Body of pancreas (tissue), 4 donors: ENCODE measurements around the gene ATG7.

Source experiments
- CTCF ChIP-seq, 7 experiments: fragments of 450-650 bp in 4 of 7; fragments of 200-600 bp in 3 of 7; sonication (generic) in 3 of 7; IDR thresholded peaks; one replicate each; pipeline ENCODE4 v1.5.1; 2016 to 2019; ENCODE audit warnings: antibody characterized with exemption in 7 of 7
- POLR2A ChIP-seq, 3 donors: fragments of 450-650 bp; IDR thresholded peaks; one replicate each; pipeline ENCODE4 v1.6.1; 2016; ENCODE audit warnings: antibody characterized with exemption in 3 of 3, mild to moderate bottlenecking in 2 of 3

- no peak for TF ChIP-seq CTCF (IDR thresholded peaks at IDR 0.05)
- TF ChIP-seq POLR2A (IDR thresholded peaks at IDR 0.05): no peak
These were observed 274.6 kb downstream of the ATG7 start for GRCh38 chr3:11546657-11547302.
